Left kidney (tissue), 2 donors: Measurements from ENCODE around the gene HMGB4. TPM values are rescaled to one million over a fixed set of nuclear protein-coding genes. Genes with fewer than 3 reads are reported as not detected.

Experiments
- DNase-seq: peaks from one replicate; pipeline ENCODE4 v3.0.0-alpha.2; 2013
- polyA plus RNA-seq: library from polyadenylated mRNA; unstranded; fragments of 120-200 nt; gene quantifications from one replicate; pipeline ENCODE4 v1.2.1, GENCODE V29; 2013; ENCODE audit not compliant: insufficient read length

The HMGB4 gene
- polyA plus RNA-seq, 1 donor, result not detected

- DNase-seq, result no peak
Measured at GRCh38 chr1:33848205-33848937, 15.5 kb upstream of the HMGB4 start.

GRCh38 chr1:33849211-33849610, 14.7 kb upstream of the HMGB4 start:
- no peak for DNase-seq

GRCh38 chr1:33850481-33850880, 13.4 kb upstream of the HMGB4 start:
- DNase-seq, result no peak

GRCh38 chr1:33852711-33853110, 11.2 kb upstream of the HMGB4 start:
- DNase-seq, result no peak

- no peak for DNase-seq
Measured at GRCh38 chr1:33853431-33853830, 10.4 kb upstream of the HMGB4 start.

GRCh38 chr1:33854091-33854490, 9.8 kb upstream of the HMGB4 start:
- no peak for DNase-seq

- DNase-seq, result no peak
Measured at GRCh38 chr1:33860671-33861070, 3.2 kb upstream of the HMGB4 start.

- DNase-seq, result no peak
Measured at GRCh38 chr1:33864460-33865389, 846 bp downstream of the HMGB4 start.

- peak; percentile 47 for DNase-seq
Measured at GRCh38 chr1:33866281-33866680, 2.4 kb downstream of the HMGB4 start.

- no peak for DNase-seq
Measured at GRCh38 chr1:33867684-33868083, 3.8 kb downstream of the HMGB4 start.

GRCh38 chr1:33872275-33872674, 8.4 kb downstream of the HMGB4 start:
- no peak for DNase-seq

GRCh38 chr1:33872683-33873082, 8.8 kb downstream of the HMGB4 start:
- DNase-seq, result no peak

- no peak for DNase-seq
Measured at GRCh38 chr1:33874636-33875035, 10.8 kb downstream of the HMGB4 start.

GRCh38 chr1:33875862-33876261, 12.0 kb downstream of the HMGB4 start:
- DNase-seq, result no peak

GRCh38 chr1:33876970-33877650, 13.2 kb downstream of the HMGB4 start:
- no peak for DNase-seq

- DNase-seq, result no peak
Measured at GRCh38 chr1:33878392-33878791, 14.5 kb downstream of the HMGB4 start.

- no peak for DNase-seq
Measured at GRCh38 chr1:33880305-33880704, 16.4 kb downstream of the HMGB4 start.

GRCh38 chr1:33886496-33886895, 22.6 kb downstream of the HMGB4 start:
- no peak for DNase-seq

GRCh38 chr1:33893147-33893830, 29.4 kb downstream of the HMGB4 start:
- DNase-seq, result no peak

GRCh38 chr1:33895396-33895795, 31.5 kb downstream of the HMGB4 start:
- DNase-seq, result no peak

GRCh38 chr1:33895976-33896375, 32.1 kb downstream of the HMGB4 start:
- DNase-seq, result no peak

- no peak for DNase-seq
Measured at GRCh38 chr1:33897092-33897725, 33.3 kb downstream of the HMGB4 start.
